IMR-90 (cell line): ENCODE measurements around the gene CPNE6. TPM values are rescaled to one million over a fixed set of nuclear protein-coding genes. Genes with fewer than 3 reads are reported as not detected.
A peak's percentile ranks its signal among the peaks of the same experiment; 100 is the strongest.

Experiments
- ATAC-seq: fragments of 200-7000 bp; cut with Tn5 transposase; 2 replicates; pipeline ENCODE4 v1.9.1; 2020; ENCODE audit warnings: low read depth, mild to moderate bottlenecking, moderate library complexity
- BruUV-seq: library from RNA; stranded (reverse); fragments of 400-500 nt; replicated peaks from 2 replicates; lab custom pipeline; 2021; lab: Mats Ljungman, UMichigan
- CTCF ChIA-PET: fragments of 300-600 bp; formaldehyde crosslinking; extraction: SDS; loops from one replicate; lab custom pipeline; 2021; ENCODE audit warnings: antibody characterized with exemption; lab: Yijun Ruan, JAX
- POLR2A ChIA-PET: fragments of 300-600 bp; sonication (Branson Sonifier 250); formaldehyde crosslinking; loops from one replicate; lab custom pipeline; 2022; ENCODE audit warnings: antibody characterized with exemption; ENCODE audit not compliant: unreplicated experiment; lab: Charles Lee
- DNase-seq: peaks from one replicate; pipeline ENCODE4 v3.0.0; 2013
- H2AFZ ChIP-seq: replicated peaks from 2 replicates; pipeline ENCODE3; 2013; ENCODE audit warnings: low read length, mild to moderate bottlenecking; ENCODE audit not compliant: poor library complexity
- H2AK5ac ChIP-seq: 2 replicates; pipeline ENCODE4 v1.6.1; 2013; ENCODE audit warnings: low read depth, low read length, inconsistent platforms
- H2AK9ac ChIP-seq: replicated peaks from 2 replicates; pipeline ENCODE3; 2013; ENCODE audit warnings: mild to moderate bottlenecking, low read depth, low read length, moderate library complexity; ENCODE audit not compliant: poor library complexity
- H2BK120ac ChIP-seq: 2 replicates; pipeline ENCODE4 v1.6.1; 2013; ENCODE audit warnings: low read depth, low read length, inconsistent platforms
- H2BK15ac ChIP-seq: 3 replicates; pipeline ENCODE4 v1.6.1; 2013; ENCODE audit warnings: low read depth, low read length, inconsistent platforms
- H2BK20ac ChIP-seq: 2 replicates; pipeline ENCODE4 v1.6.1; 2013; ENCODE audit warnings: low read depth, mild to moderate bottlenecking, inconsistent platforms, low read length, moderate library complexity
- H2BK5ac ChIP-seq: 2 replicates; pipeline ENCODE4 v1.6.1; 2013; ENCODE audit warnings: mild to moderate bottlenecking, low read depth, low read length, inconsistent platforms; ENCODE audit not compliant: poor library complexity, severe bottlenecking
- H3K14ac ChIP-seq: replicated peaks from 2 replicates; pipeline ENCODE4 v1.6.1; 2013; ENCODE audit warnings: low read depth, low read length, inconsistent platforms
- H3K18ac ChIP-seq: 2 replicates; pipeline ENCODE4 v1.6.1; 2013; ENCODE audit warnings: low read depth, low read length, control low read depth
- H3K23ac ChIP-seq: 2 replicates; pipeline ENCODE4 v1.6.1; 2013; ENCODE audit warnings: low read depth, low read length, inconsistent platforms
- H3K27ac ChIP-seq: 2 replicates; pipeline ENCODE4 v1.5.1; 2013; ENCODE audit warnings: mild to moderate bottlenecking, control low read depth, low read length; ENCODE audit not compliant: insufficient read depth
- H3K27me3 ChIP-seq: 2 replicates; pipeline ENCODE4 v1.6.1; 2013; ENCODE audit warnings: low read length; ENCODE audit not compliant: control insufficient read depth, insufficient read depth
- H3K36me3 ChIP-seq: 2 replicates; pipeline ENCODE4 v1.6.1; 2013; ENCODE audit warnings: low read length, mixed read lengths; ENCODE audit not compliant: control insufficient read depth, insufficient read depth
- H3K4ac ChIP-seq: 2 replicates; pipeline ENCODE4 v1.6.1; 2013; ENCODE audit warnings: low read depth, low read length, inconsistent platforms
- H3K4me1 ChIP-seq: 2 replicates; pipeline ENCODE4 v1.6.1; 2013; ENCODE audit warnings: low read length, mixed read lengths; ENCODE audit not compliant: control insufficient read depth, insufficient read depth
- H3K4me2 ChIP-seq: 2 replicates; pipeline ENCODE4 v1.6.1; 2013; ENCODE audit warnings: low read depth, mild to moderate bottlenecking, control low read depth, low read length, moderate library complexity
- H3K4me3 ChIP-seq: 2 replicates; pipeline ENCODE4 v1.5.1; 2013; ENCODE audit warnings: low read depth, mild to moderate bottlenecking, control low read depth, low read length, moderate library complexity; ENCODE audit not compliant: insufficient read depth
- H3K56ac ChIP-seq: 2 replicates; pipeline ENCODE4 v1.6.1; 2013; ENCODE audit warnings: low read length, inconsistent platforms; ENCODE audit not compliant: insufficient read depth; ENCODE audit errors: extremely low read depth
- H3K79me1 ChIP-seq, 2 experiments: 2 replicates each; pipeline ENCODE4 v1.6.1; 2013; ENCODE audit warnings: low read length in 2 of 2, inconsistent platforms in 1 of 2, low read depth in 1 of 2
- H3K9ac ChIP-seq: 2 replicates; pipeline ENCODE4 v1.6.1; 2013; ENCODE audit warnings: low read depth, low read length, control low read depth
- H3K9me1 ChIP-seq: 2 replicates; pipeline ENCODE4 v1.6.1; 2013; ENCODE audit warnings: low read length, inconsistent platforms; ENCODE audit not compliant: insufficient read depth
- H3K9me3 ChIP-seq: 2 replicates; pipeline ENCODE4 v1.6.1; 2013; ENCODE audit warnings: low read length; ENCODE audit not compliant: control insufficient read depth, insufficient read depth
- H4K20me1 ChIP-seq: 2 replicates; pipeline ENCODE4 v1.6.1; 2013; ENCODE audit warnings: low read length, inconsistent platforms; ENCODE audit not compliant: insufficient read depth
- H4K5ac ChIP-seq: 2 replicates; pipeline ENCODE4 v1.6.1; 2013; ENCODE audit warnings: mild to moderate bottlenecking, low read depth, low read length, control low read depth
- H4K8ac ChIP-seq, 2 experiments: 2 replicates each; pipeline ENCODE4 v1.6.1; 2013; ENCODE audit warnings: low read depth in 2 of 2, low read length in 2 of 2, control low read depth in 1 of 2, inconsistent platforms in 1 of 2
- H4K91ac ChIP-seq: 2 replicates; pipeline ENCODE4 v1.6.1; 2013; ENCODE audit warnings: low read depth, low read length, inconsistent platforms; ENCODE audit not compliant: insufficient read depth
- MAZ ChIP-seq: IDR thresholded peaks from 2 replicates; pipeline ENCODE4 v1.6.1; 2012; ENCODE audit warnings: low read depth, mild to moderate bottlenecking, low read length, improper control_type of control experiment, moderate library complexity, borderline replicate concordance
- RAD21 ChIP-seq: IDR thresholded peaks from 2 replicates; pipeline ENCODE4 v1.6.1; 2012; ENCODE audit warnings: low read length, improper control_type of control experiment
- SMC3 ChIP-seq: fragments of 150-350 bp; IDR thresholded peaks from 2 replicates; pipeline ENCODE4 v1.6.1; 2016; ENCODE audit warnings: low read depth, mild to moderate bottlenecking, antibody characterized with exemption, low read length, moderate library complexity
- WGBS, 2 experiments: methylation state at CpG; one replicate each; pipeline versions ENCODE4 v1.1.5 to v1.1.7; 2013; ENCODE audit warnings: missing lambda C conversion rate in 2 of 2; ENCODE audit not compliant: insufficient read length in 1 of 2; ENCODE audit errors: extremely low coverage in 2 of 2; 5-methylcytosine and 5-hydroxymethylcytosine counted together
- dilution Hi-C: fragments of 300-500 bp; cut with HindIII; formaldehyde crosslinking; loops from one replicate; pipeline ENCODE4 v1.14.3; 2018; ENCODE audit warnings: low sequenced_read_pairs; ENCODE audit not compliant: unreplicated experiment
- in situ Hi-C: fragments of 300-500 bp; cut with MboI; formaldehyde crosslinking; loops from 3 replicates; pipeline ENCODE4 v1.14.3; 2019; ENCODE audit warnings: low sequenced_read_pairs, inconsistent platforms, mixed read lengths
- intact Hi-C: fragments of 100-400 bp; cut with micrococcal nuclease; formaldehyde crosslinking; loops from 2 replicates; pipeline ENCODE4 v1.10.0; 2022
- polyA plus RNA-seq, 3 experiments: library from polyadenylated mRNA; depleted of rRNA; stranded (reverse); fragments of >200 nt; gene quantifications; 2 replicates each; pipeline ENCODE4 v1.2.3, GENCODE V29; 2012; ENCODE audit warnings: low replicate concordance in 1 of 3
- total RNA-seq: library from RNA; depleted of rRNA; stranded (reverse); fragments of >200 nt; gene quantifications from 2 replicates; pipeline ENCODE4 v1.2.3, GENCODE V29; 2012
- TF ChIP-seq, protein P1 (sequence below): conservative IDR thresholded peaks from 2 replicates; pipeline ENCODE4 v1.5.1; 2012; ENCODE audit warnings: mild to moderate bottlenecking, low read depth, low read length, improper control_type of control experiment

The CPNE6 gene
- total and polyA plus RNA-seq, 2 of the 4 experiments (the other 2 are of a cell fraction) = not detected

DNA sequence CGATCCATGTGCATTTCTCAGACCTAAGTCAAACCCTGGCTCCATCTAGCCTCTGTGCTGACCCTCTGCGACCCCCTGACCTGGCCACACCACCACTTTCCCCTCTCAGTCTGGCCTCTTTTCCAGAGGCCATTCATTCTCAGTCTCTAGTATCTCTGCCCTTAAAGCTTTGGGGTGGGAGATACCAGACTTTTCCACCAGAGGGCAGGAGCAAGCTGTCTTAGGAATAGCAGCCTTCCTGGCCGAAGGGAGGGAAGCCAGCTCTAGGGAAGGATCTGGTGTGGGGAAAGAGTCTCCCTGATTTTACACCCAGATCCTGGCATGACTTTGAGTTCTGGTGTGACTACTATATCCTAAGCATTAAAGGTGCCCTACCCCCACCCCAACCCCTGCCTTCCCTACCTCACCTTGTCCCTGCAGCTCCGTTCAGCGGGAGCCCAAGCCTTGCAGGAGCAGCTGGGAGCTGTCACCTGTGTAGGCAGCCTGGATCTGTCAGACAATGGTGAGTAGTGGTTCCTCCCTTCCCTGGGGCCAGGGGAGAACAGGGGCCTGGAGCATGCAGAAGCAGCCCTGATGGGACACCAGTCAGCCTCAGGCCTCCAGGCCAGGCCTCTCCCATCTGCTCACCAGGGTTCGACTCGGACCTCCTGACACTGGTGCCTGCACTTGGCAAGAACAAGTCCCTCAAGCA is 13.0 kb upstream of the CPNE6 start:
- CTCF ChIA-PET = interaction anchor here (0.7 to 2.7 kb wide), 11 partner anchors 8 to 250 kb away, joined by 3 to 41 read pairs (median 4); no protein-coding TSS in a partner anchor
- no peak overlapping the region for H2BK5ac ChIP-seq
- WGBS, 2 experiments = 32% methylated on average over 5 of the region's 7 CpGs; no CpG with 5 or more reads in 1 of the 2 experiments
- no peaks in the 10 kb centered on the region for H3K79me1 ChIP-seq
- H2AK9ac ChIP-seq = peak overlapping the region; percentile 45
- in situ Hi-C loops = loop anchor here (5.0 kb wide), 1 partner anchor 34 kb away; the partner anchor contains the start of gene PCK2
- H3K18ac ChIP-seq = no peak overlapping the region
- peaks cover 34% of the 10 kb centered on the region; the same call in 1 of the 2 replicates for H3K27me3 ChIP-seq
- no peak overlapping the region for H2AK5ac ChIP-seq
- H2AFZ ChIP-seq = no peak overlapping the region
- no peak overlapping the region for H3K56ac ChIP-seq
- no peak overlapping the region for H2BK15ac ChIP-seq
- no peak overlapping the region for H4K91ac ChIP-seq
- no peaks in the 10 kb centered on the region for H3K9me3 ChIP-seq
- no peak overlapping the region for H3K9ac ChIP-seq
- no TSS peak for BruUV-seq
- TF ChIP-seq SMC3 (peak; percentile 88), MAZ (no peak), RAD21 (peak; percentile 94)
- TF ChIP-seq, protein P1, sequence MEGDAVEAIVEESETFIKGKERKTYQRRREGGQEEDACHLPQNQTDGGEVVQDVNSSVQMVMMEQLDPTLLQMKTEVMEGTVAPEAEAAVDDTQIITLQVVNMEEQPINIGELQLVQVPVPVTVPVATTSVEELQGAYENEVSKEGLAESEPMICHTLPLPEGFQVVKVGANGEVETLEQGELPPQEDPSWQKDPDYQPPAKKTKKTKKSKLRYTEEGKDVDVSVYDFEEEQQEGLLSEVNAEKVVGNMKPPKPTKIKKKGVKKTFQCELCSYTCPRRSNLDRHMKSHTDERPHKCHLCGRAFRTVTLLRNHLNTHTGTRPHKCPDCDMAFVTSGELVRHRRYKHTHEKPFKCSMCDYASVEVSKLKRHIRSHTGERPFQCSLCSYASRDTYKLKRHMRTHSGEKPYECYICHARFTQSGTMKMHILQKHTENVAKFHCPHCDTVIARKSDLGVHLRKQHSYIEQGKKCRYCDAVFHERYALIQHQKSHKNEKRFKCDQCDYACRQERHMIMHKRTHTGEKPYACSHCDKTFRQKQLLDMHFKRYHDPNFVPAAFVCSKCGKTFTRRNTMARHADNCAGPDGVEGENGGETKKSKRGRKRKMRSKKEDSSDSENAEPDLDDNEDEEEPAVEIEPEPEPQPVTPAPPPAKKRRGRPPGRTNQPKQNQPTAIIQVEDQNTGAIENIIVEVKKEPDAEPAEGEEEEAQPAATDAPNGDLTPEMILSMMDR = peak; percentile 93
- H3K9me1 ChIP-seq = no peaks in the 10 kb centered on the region
- no peak overlapping the region for H3K4me3 ChIP-seq
- no peaks in the 10 kb centered on the region for H3K4me1 ChIP-seq
- H2BK20ac ChIP-seq = no peak overlapping the region
- POLR2A ChIA-PET = no interaction called here
- H2BK120ac ChIP-seq = no peak overlapping the region
- H4K8ac ChIP-seq = no peak overlapping the region
- no peak overlapping the region for H3K14ac ChIP-seq
- intact Hi-C loops = loop anchor here (1.0 to 2.0 kb wide), 5 partner anchors 32 to 239 kb away; partner anchors contain the start of gene IRF9
- peak; percentile 64 for DNase-seq
- H3K4me2 ChIP-seq = no peak overlapping the region
- no peaks in the 10 kb centered on the region for H3K36me3 ChIP-seq
- dilution Hi-C loops = no loop called here
- no peak overlapping the region for H3K4ac ChIP-seq
- no peak overlapping the region for H4K5ac ChIP-seq
- peak; percentile 98 for ATAC-seq
- no peak overlapping the region for H3K23ac ChIP-seq
- no peak overlapping the region for H3K27ac ChIP-seq
- H4K20me1 ChIP-seq = no peaks in the 10 kb centered on the region
